NK-92 treated with Interleukin-12 subunit alpha and Interleukin-12 subunit beta, amount 100 ng/mL, for 24 hours (cell line): ENCODE measurements around the gene PLIN5.
A peak's percentile ranks its signal among the peaks of the same experiment; 100 is the strongest.
"Not testable (repeated sequence)": the region's sequence is repeated elsewhere in the genome, so short reads cannot be mapped to it uniquely, and the experiment has no call there.

Experiments
- DNase-seq: peaks from one replicate; lab custom pipeline; 2025; lab: John Stamatoyannopoulos, UW

PLIN5 gene

DNA sequence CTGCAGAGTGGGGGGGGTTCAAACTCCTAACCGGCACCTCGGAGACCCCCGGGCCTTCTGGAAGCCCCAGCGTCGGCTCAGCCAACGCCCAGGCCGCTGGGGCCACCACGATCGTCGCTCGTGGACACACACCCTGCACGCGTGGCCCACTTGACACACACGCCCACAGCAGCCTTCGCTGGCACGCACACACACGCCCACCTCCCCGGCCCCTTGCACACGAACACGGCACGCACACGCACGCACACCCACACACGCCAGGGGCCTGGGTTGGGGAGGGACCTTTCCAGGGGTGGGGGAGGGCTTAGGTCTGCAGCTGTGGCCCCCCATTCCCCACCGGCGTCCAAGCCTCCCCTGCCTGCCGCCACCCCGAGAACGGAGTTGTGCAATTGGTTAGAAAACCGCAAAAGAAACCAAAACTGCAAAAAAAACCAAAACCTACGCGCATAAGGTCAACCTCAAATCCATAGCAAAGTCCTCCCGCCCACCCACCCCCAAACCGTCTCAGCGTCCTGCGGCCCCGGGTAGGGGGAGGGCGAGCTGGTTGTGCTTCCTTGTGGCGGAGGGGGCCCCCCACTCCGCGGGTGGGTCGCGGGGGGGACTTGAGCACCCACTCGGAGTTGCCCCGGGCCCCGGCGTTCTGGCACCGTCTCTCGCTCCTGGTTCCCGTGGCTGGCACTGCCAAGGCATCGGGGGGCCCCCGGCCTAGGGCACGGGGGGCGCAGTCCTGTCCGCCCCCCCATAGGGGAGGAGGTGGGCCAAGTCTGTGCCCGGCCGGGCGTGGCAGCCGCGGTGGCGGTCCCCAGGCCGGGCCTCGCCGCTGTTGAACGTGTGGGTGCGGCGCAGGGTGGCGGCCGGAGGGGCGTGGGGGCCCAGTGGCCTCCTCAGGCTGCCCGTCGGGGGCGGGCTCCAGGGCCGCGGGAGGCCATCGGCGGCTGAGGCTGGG, 8.1 kb upstream of the PLIN5 start:
- DNase-seq: no peak

DNA sequence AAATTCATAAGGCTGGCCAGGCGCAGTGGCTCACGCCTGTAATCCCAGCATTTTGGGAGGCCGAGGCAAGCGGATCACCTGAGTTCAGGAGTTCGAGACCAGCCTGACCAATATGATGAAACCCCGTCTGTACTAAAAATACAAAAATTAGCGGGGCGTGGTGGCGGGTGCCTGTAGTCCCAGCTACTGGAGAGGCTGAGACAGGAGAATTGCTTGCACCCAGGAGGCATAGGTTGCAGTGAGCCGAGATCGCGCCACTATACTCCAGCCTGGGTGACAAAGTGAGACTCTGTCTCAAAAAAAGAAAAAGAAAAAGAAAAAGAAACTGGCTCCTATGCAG, 6.8 kb upstream of the PLIN5 start:
- DNase-seq: not testable (repeated sequence)

DNA sequence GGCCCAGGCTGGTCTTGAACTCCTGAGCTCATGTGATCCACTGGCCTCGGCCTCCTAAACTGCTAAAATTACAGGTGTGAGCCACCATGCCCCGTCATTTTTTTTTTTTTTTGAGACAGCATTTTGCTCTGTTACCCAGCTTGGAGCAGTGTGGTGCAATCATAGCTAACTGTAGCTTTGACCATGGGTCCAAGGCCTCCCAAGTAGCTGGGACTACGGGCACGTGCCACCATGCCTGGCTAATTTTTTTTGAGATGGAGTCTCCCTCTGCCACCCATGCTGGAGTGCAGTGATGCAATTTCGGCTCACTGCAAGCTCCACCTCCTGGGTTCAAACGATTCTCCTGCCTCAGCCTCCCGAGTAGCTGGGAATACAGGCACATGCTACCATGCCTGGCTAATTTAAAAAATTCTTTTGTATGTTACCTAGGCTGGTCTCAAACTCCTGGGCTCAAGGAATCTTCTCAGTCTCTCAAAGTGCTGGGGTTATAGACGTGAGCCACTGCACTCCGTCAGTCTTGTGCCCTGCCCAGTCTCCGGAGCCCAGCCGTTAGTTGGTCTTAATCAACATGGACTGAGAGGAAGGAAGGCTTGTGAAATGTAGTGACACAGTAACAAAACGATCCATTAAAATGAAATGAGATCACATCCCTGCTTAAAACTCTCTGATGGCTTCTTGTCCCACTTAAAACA, 6.2 kb upstream of the PLIN5 start:
- no peak for DNase-seq

DNA sequence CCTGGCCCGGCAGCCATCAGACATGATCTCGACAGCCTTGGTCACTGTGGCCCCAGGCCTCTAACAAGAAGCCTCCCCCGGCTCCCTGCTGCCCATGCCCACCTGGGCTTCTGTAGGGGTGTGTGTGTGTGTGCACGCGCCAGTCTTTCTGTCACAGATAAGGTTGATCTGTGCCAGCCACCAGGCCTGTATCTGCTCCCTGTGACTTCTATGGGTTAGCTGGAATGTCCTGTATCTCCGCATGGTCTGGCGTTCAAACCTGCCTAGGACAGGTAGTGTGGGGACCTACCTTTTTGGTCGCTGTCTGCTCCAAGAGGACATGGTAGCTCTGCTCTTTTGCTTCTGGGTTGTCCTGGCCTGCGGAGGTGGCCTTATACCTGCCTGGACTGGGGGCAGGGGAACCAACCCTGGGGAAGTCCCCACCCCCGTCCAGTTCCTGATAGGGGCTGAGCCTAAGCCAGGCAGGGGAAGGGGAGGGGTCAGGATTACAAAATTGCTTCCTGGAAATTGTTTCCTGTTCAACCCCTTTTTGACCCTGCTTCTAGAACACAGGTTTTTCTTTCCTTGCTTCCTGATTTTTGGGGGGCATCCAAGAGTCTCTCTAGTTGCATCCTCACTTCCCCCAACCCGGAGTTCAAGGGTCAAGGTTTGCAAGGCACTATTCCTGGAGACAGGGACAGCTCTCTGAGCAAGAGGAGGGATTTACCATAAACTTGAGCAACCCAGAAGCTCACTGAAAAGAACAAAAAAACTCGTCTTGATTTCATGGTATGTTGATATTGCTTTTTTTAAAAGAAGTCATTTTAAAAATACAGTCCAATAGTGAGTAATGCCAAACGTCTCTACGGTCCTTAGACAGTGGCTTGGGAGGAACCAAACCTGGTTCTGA, 4.9 kb upstream of the PLIN5 start, which contains the start of gene LRG1:
TSS of gene LRG1 (minus strand) at position 344 of the 889 bp plus-strand sequence. CDS start at position 321, 23 bp downstream.
- DNase-seq: peak; percentile 63

DNA sequence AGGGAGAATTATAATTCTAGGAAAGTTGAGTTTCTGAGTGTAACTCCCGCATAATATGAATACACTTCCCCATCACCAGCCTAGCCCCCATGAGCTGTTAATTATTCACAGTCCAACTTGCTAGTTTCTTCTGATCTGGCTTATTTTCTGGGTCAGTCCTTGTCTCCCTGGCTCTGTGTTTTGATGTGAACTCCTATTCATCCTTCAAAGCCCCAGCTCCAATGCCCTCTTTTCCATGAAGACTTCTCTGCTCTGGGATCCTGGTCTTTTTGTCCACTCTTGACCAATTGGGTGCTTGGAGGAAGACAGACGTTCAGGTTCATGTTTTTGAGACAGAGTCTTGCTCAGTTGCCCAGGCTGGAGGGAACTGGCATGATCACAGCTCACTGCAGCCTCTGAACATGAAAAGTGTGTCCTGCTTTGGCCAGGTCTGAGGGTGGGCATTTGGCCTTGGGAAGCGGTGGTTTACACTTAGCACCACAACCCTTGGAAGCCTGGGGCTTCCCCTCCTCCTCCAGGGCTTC, 4.2 kb upstream of the PLIN5 start:
- no peak for DNase-seq

DNA sequence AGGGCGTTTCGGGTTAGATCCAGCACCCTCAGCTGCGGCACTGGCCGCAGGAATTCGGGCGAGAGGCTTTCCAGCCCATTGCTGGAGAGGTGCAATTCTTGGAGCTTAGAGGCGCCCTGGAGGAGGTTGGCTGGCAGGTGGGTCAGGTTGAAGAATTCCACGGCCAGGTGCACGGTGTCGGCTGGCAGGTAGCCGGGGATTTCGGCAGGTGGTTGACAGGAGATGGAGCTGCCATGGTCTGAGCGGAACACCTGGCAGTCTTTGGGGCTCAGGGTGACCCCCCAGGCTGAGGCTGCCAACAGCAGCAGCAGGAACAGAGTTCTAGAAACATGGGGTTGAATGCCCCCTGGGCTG, 3.6 kb upstream of the PLIN5 start:
- DNase-seq: no peak

DNA sequence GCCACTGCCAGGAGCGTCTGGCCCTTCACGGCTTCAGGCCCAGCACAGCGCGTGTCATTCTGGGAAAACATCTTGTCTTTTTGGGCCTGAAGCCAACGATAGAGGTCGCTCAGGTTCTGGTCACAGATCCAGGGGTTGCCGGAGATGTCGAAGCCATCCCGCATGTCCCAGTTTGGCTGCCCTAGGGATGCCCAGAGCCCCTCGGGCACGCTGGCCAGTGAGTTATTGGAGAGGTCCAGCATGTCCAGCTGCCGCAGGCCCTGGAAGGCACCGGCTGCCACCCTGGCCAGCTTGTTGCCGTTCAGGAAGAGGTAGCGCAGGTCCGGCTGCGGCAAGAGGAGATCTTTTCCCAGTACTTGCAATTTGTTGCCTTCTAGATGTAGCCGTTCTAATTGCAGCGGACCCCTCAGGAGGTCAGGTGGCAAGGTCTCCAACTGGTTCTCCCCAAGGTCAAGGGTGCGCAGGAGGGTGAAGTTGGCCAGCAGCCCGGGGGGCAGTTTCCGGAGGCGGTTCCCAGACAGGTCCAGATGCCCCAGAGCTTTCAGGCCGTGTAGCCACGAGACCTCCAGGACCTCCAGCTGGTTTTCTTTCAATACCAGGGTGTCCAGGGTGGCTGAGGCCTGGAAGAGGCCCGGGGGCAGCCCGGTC, 3.1 kb upstream of the PLIN5 start:
- DNase-seq: no peak

DNA sequence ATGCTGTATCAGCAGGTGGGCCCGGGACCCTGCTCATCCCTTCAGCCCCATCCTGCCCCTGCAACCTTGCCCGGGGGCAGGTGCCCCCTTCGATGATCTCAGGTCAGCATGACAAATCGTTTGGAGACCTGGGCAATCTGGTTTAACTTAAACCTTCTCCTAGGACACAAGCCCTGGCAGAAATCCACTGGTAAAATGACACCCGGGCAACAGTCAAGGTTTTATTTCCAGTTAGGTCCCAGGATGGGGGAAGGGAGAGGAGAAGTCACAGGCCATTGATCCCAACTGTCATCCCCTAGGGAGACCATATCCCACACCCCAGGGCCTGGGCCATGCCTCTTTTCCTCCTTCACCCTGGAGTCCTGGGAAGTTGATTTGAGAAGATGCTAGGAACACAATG, 1.8 kb upstream of the PLIN5 start:
- no peak for DNase-seq

DNA sequence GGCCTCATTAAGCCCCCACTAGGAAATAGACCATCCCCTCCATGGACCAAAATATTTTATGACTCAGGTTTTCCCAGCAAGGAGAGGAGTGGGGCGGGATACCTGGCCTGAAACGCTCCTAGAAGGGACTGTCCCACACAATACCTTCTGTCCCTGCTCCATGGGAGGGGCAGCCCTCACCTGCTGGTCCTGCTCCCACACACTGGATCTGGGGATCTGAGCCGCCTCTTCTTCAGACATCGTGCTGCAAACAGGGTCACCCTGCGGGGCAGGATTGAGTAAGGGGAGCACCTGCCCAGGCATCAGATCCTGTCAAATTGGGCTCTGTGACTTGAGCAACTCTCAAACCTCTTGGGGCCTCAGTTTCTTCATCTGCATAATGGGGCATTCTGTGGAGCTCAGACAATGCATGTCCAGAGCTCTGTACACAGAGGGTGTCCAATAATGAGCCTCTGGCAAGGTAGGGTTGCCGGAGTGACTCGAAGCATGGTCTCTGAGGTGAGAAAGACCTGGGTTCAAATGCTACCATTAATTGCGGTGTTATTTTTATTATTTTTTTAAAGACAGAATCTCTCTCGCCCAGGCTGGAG, 1.1 kb downstream of the PLIN5 start:
- DNase-seq: no peak

DNA sequence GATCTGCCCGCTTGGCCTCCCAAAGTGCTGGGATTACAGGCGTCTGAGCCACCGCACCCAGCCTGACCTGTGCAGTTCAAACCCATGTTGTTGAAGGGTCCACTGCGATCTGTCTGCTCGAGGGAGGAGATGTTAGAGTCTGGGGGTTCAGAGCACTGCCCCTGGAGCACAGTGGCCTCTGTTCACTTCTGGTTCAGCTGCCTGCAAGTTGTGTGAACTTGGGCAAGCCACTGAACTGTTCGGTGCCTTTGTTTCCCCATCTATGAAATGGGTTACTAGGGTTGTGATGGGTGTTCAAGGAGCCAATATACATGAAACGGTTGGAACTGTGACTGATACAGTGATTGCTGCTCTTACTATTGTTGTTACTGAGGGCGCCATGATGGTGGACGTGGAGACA, 1.7 kb downstream of the PLIN5 start:
- no peak for DNase-seq

DNA sequence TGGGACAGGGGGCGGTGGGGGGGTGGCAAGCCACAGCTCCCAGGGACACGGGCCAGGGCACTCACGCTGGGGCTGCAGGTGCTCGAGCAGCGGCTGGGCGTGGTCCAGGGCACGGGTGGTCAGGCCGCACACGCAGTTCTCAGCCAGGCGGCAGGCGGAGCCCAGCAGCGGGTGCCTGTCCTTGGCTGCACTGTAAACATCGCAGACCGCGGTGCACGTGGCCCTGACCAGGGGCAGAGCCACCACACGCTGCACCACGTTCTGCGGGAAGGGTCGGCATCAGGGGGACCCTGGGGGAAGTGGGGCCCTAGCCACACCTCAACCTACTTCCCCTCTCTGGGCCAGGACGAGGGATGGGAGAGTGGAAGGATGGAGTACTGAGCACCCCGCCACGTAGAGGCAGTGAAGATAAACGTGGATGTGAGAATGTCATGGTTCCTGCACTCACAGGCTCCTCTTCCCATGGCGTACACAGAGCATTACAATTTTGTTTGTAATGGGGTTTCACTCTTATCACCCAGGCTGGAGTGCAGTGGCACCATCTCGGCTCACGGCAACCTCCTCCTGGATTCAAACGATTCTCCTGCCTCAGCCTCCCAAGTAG, 3.4 kb downstream of the PLIN5 start:
- no peak for DNase-seq

DNA sequence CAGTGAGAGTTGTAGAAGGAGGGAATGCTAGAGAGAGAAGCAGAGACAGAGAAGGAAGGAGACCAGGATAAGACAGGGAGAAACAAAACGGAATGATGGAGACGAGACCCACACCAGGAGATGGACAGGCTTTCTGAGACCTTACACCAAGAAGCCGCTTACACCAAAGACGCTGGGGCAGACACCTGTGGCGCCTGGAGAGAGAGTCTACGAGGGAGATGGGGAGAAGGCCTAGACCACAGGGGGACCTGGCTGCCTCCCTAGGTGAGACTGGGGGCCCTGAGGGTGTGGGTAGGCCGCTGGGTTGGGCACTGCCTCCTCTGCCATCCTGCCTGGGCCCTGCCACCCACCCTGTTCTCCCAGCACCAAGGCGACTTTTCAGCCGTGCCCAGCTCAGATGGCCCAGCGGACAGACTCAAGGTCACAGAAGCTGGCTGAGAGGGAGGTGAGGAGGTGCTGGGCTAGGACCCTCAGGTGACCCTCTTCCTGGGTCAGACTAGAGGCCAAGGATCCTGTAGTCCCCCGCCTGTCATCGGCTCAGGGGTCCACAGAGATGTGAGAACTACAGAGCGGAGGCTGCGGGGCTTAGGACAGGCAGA, 5.0 kb downstream of the PLIN5 start:
- no peak for DNase-seq

DNA sequence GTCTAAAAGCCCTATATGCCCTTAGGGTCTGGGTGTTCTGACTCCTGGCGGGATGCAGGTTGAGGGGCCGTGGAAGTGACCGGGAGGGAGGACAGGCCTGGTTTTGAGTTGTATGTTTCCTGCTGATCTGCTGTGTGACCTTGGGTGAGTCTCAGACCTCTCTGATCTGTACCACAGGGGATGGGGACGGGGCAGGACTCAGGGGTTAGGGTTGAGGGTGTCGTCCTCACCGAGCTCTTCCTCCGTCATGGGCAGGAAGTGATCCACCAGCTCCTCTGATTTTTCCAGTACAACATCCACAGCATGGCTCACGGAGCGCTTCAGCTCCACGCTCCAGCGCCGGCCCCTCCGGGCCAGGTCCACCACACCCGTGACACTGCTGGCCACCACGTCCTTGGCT, 6.2 kb downstream of the PLIN5 start:
- DNase-seq: no peak

DNA sequence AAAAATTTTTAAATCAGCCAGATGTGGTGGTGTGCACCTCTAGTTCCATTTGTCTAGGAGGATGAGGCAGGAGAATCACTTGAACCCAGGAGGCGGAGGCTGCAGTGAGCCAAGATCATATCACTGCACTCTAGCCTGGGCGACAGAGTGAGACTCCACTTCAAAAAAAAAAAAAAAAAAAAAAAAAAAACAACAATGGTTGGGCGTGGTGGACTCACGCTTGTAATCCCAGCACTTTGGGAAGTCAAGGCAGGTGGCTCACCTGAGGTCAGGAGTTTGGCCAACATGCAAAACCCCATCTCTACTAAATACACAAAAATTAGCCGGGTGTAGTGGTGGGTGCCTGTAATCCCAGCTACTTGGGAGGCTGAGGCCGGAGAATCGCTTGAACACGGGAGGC, 7.6 kb downstream of the PLIN5 start:
- not testable (repeated sequence) for DNase-seq

DNA sequence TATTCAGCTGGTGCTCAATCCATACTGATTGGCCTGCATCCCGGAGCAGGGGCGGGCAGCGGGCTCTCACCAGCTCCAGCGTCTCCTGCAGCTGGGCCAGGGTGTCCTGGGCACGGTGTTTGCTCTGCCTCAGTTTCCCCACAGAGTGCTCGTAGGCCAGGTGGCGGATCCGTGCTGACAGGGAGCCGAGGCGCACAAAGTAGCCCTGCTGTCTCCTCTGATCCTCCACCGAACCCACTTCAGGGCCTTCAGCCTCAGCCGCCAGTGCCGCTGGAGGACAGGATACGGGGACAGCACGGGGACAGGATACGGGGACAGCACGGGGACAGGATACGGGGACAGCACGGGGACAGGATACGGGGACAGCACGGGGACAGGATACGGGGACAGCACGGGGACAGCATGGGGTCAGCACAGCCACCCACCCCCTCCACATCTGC, 9.4 kb downstream of the PLIN5 start:
- no peak for DNase-seq

DNA sequence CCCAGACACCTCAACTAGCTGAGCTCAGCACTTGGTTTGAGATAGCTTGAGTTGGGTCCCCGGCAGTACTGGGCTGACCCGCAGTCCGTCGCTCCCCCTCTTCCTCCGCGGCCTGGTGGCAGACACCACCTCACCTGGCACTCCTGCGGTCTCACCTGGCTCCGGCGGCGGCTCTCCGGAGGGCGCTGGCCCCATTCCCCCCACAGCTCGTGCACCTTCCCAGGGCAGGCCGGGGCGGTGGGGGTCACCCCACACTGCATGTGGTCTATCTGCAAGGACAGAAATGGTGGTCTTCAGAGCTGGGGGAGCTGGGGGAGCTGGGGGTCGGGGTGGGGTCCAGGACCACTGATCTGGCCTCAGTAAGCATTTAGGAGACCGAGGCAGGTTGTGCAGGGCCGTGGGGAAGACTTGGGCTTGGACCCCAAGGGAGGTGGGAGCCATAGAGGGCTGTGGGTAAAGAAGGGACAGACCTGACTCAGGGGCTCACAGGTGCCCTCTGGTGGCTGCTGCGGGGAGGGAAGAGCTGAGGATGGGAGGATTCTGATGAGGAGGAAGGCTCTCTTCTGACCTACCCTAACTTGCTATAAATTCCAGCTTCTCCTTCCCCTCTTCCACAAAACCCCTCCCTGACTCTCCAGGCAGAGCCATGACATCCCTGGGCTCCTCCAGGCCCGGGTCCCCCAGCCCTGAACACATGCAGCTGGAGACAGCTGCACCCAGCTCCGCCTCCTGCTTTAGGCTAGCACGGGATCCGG, 10.0 kb downstream of the PLIN5 start:
- DNase-seq: peak; percentile 54

DNA sequence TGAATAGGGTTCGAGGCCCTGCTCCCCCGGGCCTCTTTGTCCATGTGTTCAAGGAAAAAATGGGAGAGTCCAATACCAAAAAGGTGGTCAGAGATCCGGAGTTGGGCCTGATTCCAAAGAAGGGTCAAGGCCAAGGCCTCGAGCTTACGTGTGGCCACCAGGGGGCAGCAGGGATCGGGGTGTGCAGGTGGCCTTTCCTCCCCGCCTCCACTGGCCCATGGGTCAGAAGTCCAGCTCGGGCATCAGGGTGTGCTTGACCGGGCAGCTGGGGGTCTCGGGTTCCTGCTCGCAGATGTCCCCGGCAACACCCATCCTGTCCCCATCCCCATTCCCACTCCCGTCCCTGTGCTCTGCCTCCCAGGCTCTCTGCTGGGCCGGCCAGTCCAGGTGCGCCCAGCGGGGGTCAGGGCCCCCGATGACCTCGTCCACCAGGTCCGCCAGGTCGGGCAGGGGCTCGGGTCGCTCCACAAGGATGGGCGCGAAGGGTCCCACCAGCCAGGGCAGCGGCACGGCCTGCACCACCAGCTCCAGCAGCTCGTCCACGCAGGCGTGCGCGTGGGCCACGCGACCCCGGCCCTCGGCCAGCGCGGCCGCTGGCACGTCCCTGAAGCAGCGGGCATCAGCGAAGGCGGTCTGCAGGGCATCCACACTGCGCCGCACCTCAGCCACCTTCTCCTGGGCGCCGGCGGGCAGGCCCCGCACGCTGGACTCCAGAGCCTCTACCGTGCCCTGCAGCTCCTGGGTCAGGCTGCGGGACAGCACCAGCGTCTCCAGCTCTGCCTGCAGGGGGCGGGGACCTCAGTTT, 11.5 kb downstream of the PLIN5 start:
- peak; percentile 23 for DNase-seq

DNA sequence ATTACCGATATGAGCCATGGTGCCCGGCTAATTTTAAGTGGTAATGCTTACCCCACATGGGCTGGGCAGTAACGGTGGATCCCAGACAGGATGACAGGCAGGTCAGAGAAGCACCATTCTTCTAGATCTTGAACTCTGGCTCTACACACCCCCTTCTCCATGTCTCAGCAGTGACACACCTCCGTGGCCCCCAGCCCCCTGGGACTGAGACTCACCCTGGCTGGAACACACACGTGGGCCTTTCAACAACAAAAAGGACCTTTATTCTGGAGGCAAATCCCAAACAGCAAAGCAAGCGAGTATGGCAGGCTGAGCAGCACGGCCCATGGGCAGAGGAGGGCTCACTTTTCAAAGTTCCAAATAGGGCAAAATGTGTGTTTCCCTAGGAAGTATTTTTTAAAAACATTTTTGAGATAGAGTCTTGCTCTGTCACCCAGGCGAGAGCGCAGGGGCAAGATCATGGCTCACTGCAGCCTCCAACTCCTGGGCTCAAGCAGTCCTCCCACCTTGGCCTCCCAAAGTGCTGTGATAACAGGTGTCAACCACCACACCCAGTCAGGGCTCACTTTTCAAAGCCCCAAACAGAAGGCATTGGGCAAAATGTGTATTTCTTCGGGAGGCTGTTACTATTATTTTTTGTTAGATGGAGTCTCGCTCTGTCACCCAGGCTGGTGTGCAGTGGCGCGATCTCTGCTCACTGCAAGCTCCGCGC, 12.6 kb downstream of the PLIN5 start:
- DNase-seq: no peak
